IMR-90 (cell line): ENCODE results near the gene LACC1. TPM values are rescaled to one million over a fixed set of nuclear protein-coding genes. Genes with fewer than 3 reads are reported as not detected.

Experiments used
- ATAC-seq: fragments of 200-7000 bp; cut with Tn5 transposase; 2 replicates; pipeline ENCODE4 v1.9.1; 2020; ENCODE audit warnings: low read depth, mild to moderate bottlenecking, moderate library complexity
- BruUV-seq: library from RNA; stranded (reverse); fragments of 400-500 nt; replicated peaks from 2 replicates; lab custom pipeline; 2021; lab: Mats Ljungman, UMichigan
- CTCF ChIA-PET: fragments of 300-600 bp; formaldehyde crosslinking; extraction: SDS; loops from one replicate; lab custom pipeline; 2021; ENCODE audit warnings: antibody characterized with exemption; lab: Yijun Ruan, JAX
- POLR2A ChIA-PET: fragments of 300-600 bp; sonication (Branson Sonifier 250); formaldehyde crosslinking; loops from one replicate; lab custom pipeline; 2022; ENCODE audit warnings: antibody characterized with exemption; ENCODE audit not compliant: unreplicated experiment; lab: Charles Lee
- DNase-seq: peaks from one replicate; pipeline ENCODE4 v3.0.0; 2013
- H2AFZ ChIP-seq: replicated peaks from 2 replicates; pipeline ENCODE3; 2013; ENCODE audit warnings: low read length, mild to moderate bottlenecking; ENCODE audit not compliant: poor library complexity
- H2AK5ac ChIP-seq: 2 replicates; pipeline ENCODE4 v1.6.1; 2013; ENCODE audit warnings: low read depth, low read length, inconsistent platforms
- H2AK9ac ChIP-seq: replicated peaks from 2 replicates; pipeline ENCODE3; 2013; ENCODE audit warnings: mild to moderate bottlenecking, low read depth, low read length, moderate library complexity; ENCODE audit not compliant: poor library complexity
- H2BK120ac ChIP-seq: 2 replicates; pipeline ENCODE4 v1.6.1; 2013; ENCODE audit warnings: low read depth, low read length, inconsistent platforms
- H2BK15ac ChIP-seq: 3 replicates; pipeline ENCODE4 v1.6.1; 2013; ENCODE audit warnings: low read depth, low read length, inconsistent platforms
- H2BK20ac ChIP-seq: 2 replicates; pipeline ENCODE4 v1.6.1; 2013; ENCODE audit warnings: low read depth, mild to moderate bottlenecking, inconsistent platforms, low read length, moderate library complexity
- H2BK5ac ChIP-seq: 2 replicates; pipeline ENCODE4 v1.6.1; 2013; ENCODE audit warnings: mild to moderate bottlenecking, low read depth, low read length, inconsistent platforms; ENCODE audit not compliant: poor library complexity, severe bottlenecking
- H3K14ac ChIP-seq: replicated peaks from 2 replicates; pipeline ENCODE4 v1.6.1; 2013; ENCODE audit warnings: low read depth, low read length, inconsistent platforms
- H3K18ac ChIP-seq: 2 replicates; pipeline ENCODE4 v1.6.1; 2013; ENCODE audit warnings: low read depth, low read length, control low read depth
- H3K23ac ChIP-seq: 2 replicates; pipeline ENCODE4 v1.6.1; 2013; ENCODE audit warnings: low read depth, low read length, inconsistent platforms
- H3K27ac ChIP-seq: 2 replicates; pipeline ENCODE4 v1.5.1; 2013; ENCODE audit warnings: mild to moderate bottlenecking, control low read depth, low read length; ENCODE audit not compliant: insufficient read depth
- H3K27me3 ChIP-seq: 2 replicates; pipeline ENCODE4 v1.6.1; 2013; ENCODE audit warnings: low read length; ENCODE audit not compliant: control insufficient read depth, insufficient read depth
- H3K36me3 ChIP-seq: 2 replicates; pipeline ENCODE4 v1.6.1; 2013; ENCODE audit warnings: low read length, mixed read lengths; ENCODE audit not compliant: control insufficient read depth, insufficient read depth
- H3K4ac ChIP-seq: 2 replicates; pipeline ENCODE4 v1.6.1; 2013; ENCODE audit warnings: low read depth, low read length, inconsistent platforms
- H3K4me1 ChIP-seq: 2 replicates; pipeline ENCODE4 v1.6.1; 2013; ENCODE audit warnings: low read length, mixed read lengths; ENCODE audit not compliant: control insufficient read depth, insufficient read depth
- H3K4me2 ChIP-seq: 2 replicates; pipeline ENCODE4 v1.6.1; 2013; ENCODE audit warnings: low read depth, mild to moderate bottlenecking, control low read depth, low read length, moderate library complexity
- H3K4me3 ChIP-seq: 2 replicates; pipeline ENCODE4 v1.5.1; 2013; ENCODE audit warnings: low read depth, mild to moderate bottlenecking, control low read depth, low read length, moderate library complexity; ENCODE audit not compliant: insufficient read depth
- H3K56ac ChIP-seq: 2 replicates; pipeline ENCODE4 v1.6.1; 2013; ENCODE audit warnings: low read length, inconsistent platforms; ENCODE audit not compliant: insufficient read depth; ENCODE audit errors: extremely low read depth
- H3K79me1 ChIP-seq, 2 experiments: 2 replicates each; pipeline ENCODE4 v1.6.1; 2013; ENCODE audit warnings: low read length in 2 of 2, inconsistent platforms in 1 of 2, low read depth in 1 of 2
- H3K9ac ChIP-seq: 2 replicates; pipeline ENCODE4 v1.6.1; 2013; ENCODE audit warnings: low read depth, low read length, control low read depth
- H3K9me1 ChIP-seq: 2 replicates; pipeline ENCODE4 v1.6.1; 2013; ENCODE audit warnings: low read length, inconsistent platforms; ENCODE audit not compliant: insufficient read depth
- H3K9me3 ChIP-seq: 2 replicates; pipeline ENCODE4 v1.6.1; 2013; ENCODE audit warnings: low read length; ENCODE audit not compliant: control insufficient read depth, insufficient read depth
- H4K20me1 ChIP-seq: 2 replicates; pipeline ENCODE4 v1.6.1; 2013; ENCODE audit warnings: low read length, inconsistent platforms; ENCODE audit not compliant: insufficient read depth
- H4K5ac ChIP-seq: 2 replicates; pipeline ENCODE4 v1.6.1; 2013; ENCODE audit warnings: mild to moderate bottlenecking, low read depth, low read length, control low read depth
- H4K8ac ChIP-seq, 2 experiments: 2 replicates each; pipeline ENCODE4 v1.6.1; 2013; ENCODE audit warnings: low read depth in 2 of 2, low read length in 2 of 2, control low read depth in 1 of 2, inconsistent platforms in 1 of 2
- H4K91ac ChIP-seq: 2 replicates; pipeline ENCODE4 v1.6.1; 2013; ENCODE audit warnings: low read depth, low read length, inconsistent platforms; ENCODE audit not compliant: insufficient read depth
- BHLHE40 ChIP-seq: fragments of 150-350 bp; IDR thresholded peaks from 2 replicates; pipeline ENCODE4 v1.6.1; 2016; ENCODE audit warnings: mild to moderate bottlenecking, low read depth, low read length
- CEBPB ChIP-seq: IDR thresholded peaks from 2 replicates; pipeline ENCODE4 v1.6.1; 2012; ENCODE audit warnings: low read depth, low read length, improper control_type of control experiment
- CHD1 ChIP-seq: IDR thresholded peaks from 2 replicates; pipeline ENCODE4 v1.6.1; 2012; ENCODE audit warnings: low read depth, low read length, improper control_type of control experiment
- FOS ChIP-seq: fragments of 150-350 bp; IDR thresholded peaks from 2 replicates; pipeline ENCODE4 v1.6.1; 2016; ENCODE audit warnings: low read depth, low read length
- MAFK ChIP-seq: IDR thresholded peaks from 2 replicates; pipeline ENCODE4 v1.6.1; 2012; ENCODE audit warnings: low read depth, low read length, improper control_type of control experiment
- MAZ ChIP-seq: IDR thresholded peaks from 2 replicates; pipeline ENCODE4 v1.6.1; 2012; ENCODE audit warnings: low read depth, mild to moderate bottlenecking, low read length, improper control_type of control experiment, moderate library complexity, borderline replicate concordance
- MXI1 ChIP-seq: IDR thresholded peaks from 2 replicates; pipeline ENCODE4 v1.6.1; 2012; ENCODE audit warnings: low read depth, mild to moderate bottlenecking, low read length, moderate library complexity, borderline replicate concordance
- NFE2L2 ChIP-seq: fragments of 150-350 bp; IDR thresholded peaks from 2 replicates; pipeline ENCODE4 v1.6.1; 2016; ENCODE audit warnings: low read depth, mild to moderate bottlenecking, low read length
- POLR2A ChIP-seq: IDR thresholded peaks from 2 replicates; pipeline ENCODE4 v1.6.1; 2012; ENCODE audit warnings: mild to moderate bottlenecking, low read depth, low read length
- RAD21 ChIP-seq: IDR thresholded peaks from 2 replicates; pipeline ENCODE4 v1.6.1; 2012; ENCODE audit warnings: low read length, improper control_type of control experiment
- RCOR1 ChIP-seq: IDR thresholded peaks from 2 replicates; pipeline ENCODE4 v1.6.1; 2012; ENCODE audit warnings: mild to moderate bottlenecking, low read length, improper control_type of control experiment; ENCODE audit not compliant: insufficient replicate concordance
- RFX5 ChIP-seq: IDR thresholded peaks from 2 replicates; pipeline ENCODE4 v1.8.0; 2012; ENCODE audit warnings: low read depth, mild to moderate bottlenecking, low read length, moderate library complexity
- SMC3 ChIP-seq: fragments of 150-350 bp; IDR thresholded peaks from 2 replicates; pipeline ENCODE4 v1.6.1; 2016; ENCODE audit warnings: low read depth, mild to moderate bottlenecking, antibody characterized with exemption, low read length, moderate library complexity
- USF2 ChIP-seq: fragments of 150-350 bp; IDR thresholded peaks from 2 replicates; pipeline ENCODE4 v1.6.1; 2017; ENCODE audit warnings: mild to moderate bottlenecking, antibody characterized with exemption, low read length, low read depth
- WGBS, 2 experiments: methylation state at CpG; one replicate each; pipeline versions ENCODE4 v1.1.5 to v1.1.7; 2013; ENCODE audit warnings: missing lambda C conversion rate in 2 of 2; ENCODE audit not compliant: insufficient read length in 1 of 2; ENCODE audit errors: extremely low coverage in 2 of 2; 5-methylcytosine and 5-hydroxymethylcytosine counted together
- dilution Hi-C: fragments of 300-500 bp; cut with HindIII; formaldehyde crosslinking; loops from one replicate; pipeline ENCODE4 v1.14.3; 2018; ENCODE audit warnings: low sequenced_read_pairs; ENCODE audit not compliant: unreplicated experiment
- in situ Hi-C: fragments of 300-500 bp; cut with MboI; formaldehyde crosslinking; loops from 3 replicates; pipeline ENCODE4 v1.14.3; 2019; ENCODE audit warnings: low sequenced_read_pairs, inconsistent platforms, mixed read lengths
- intact Hi-C: fragments of 100-400 bp; cut with micrococcal nuclease; formaldehyde crosslinking; loops from 2 replicates; pipeline ENCODE4 v1.10.0; 2022
- polyA plus RNA-seq, 3 experiments: library from polyadenylated mRNA; depleted of rRNA; stranded (reverse); fragments of >200 nt; gene quantifications; 2 replicates each; pipeline ENCODE4 v1.2.3, GENCODE V29; 2012; ENCODE audit warnings: low replicate concordance in 1 of 3
- total RNA-seq: library from RNA; depleted of rRNA; stranded (reverse); fragments of >200 nt; gene quantifications from 2 replicates; pipeline ENCODE4 v1.2.3, GENCODE V29; 2012
- TF ChIP-seq, protein P1 (sequence below): conservative IDR thresholded peaks from 2 replicates; pipeline ENCODE4 v1.5.1; 2012; ENCODE audit warnings: mild to moderate bottlenecking, low read depth, low read length, improper control_type of control experiment
- TF ChIP-seq, protein P2 (sequence below): fragments of 150-350 bp; IDR thresholded peaks from 2 replicates; pipeline ENCODE4 v1.6.1; 2016; ENCODE audit warnings: low read depth, mild to moderate bottlenecking, low read length, moderate library complexity, borderline replicate concordance

LACC1 gene
- total and polyA plus RNA-seq, 2 of the 4 experiments (the other 2 are of a cell fraction) = 3.2 to 4.7 TPM

GRCh38 chr13:43915451-43915850, 35.7 kb downstream of the LACC1 start:
- Histone ChIP-seq H2AK5ac (no peak overlapping the region), H4K20me1 (no peaks in the 10 kb centered on the region), H3K14ac (no peak overlapping the region), H3K79me1 (no peaks in the 10 kb centered on the region), H3K18ac (no peak overlapping the region), H3K36me3 (no peaks in the 10 kb centered on the region), H4K8ac (no peak overlapping the region), H3K23ac (no peak overlapping the region), H3K4me1 (peaks cover 2% of the 10 kb centered on the region), H2BK15ac (no peak overlapping the region), H4K91ac (no peak overlapping the region), H4K5ac (no peak overlapping the region), H3K56ac (no peak overlapping the region), H3K9ac (no peak overlapping the region), H3K27me3 (no peaks in the 10 kb centered on the region), H2BK120ac (no peak overlapping the region), H3K9me3 (no peaks in the 10 kb centered on the region), H2BK20ac (no peak overlapping the region), H2AK9ac (no peak overlapping the region), H2AFZ (no peak overlapping the region), H2BK5ac (no peak overlapping the region), H3K9me1 (no peaks in the 10 kb centered on the region), H3K4me2 (no peak overlapping the region), H3K27ac (no peak overlapping the region), H3K4me3 (no peak overlapping the region), H3K4ac (no peak overlapping the region)
- TF ChIP-seq RAD21 (no peak), CEBPB (no peak), CHD1 (no peak), BHLHE40 (no peak), NFE2L2 (no peak), POLR2A (no peak), MAFK (no peak), RCOR1 (no peak), MXI1 (no peak), MAZ (no peak), RFX5 (no peak), FOS (no peak), SMC3 (no peak), USF2 (no peak)
- TF ChIP-seq, protein P1, sequence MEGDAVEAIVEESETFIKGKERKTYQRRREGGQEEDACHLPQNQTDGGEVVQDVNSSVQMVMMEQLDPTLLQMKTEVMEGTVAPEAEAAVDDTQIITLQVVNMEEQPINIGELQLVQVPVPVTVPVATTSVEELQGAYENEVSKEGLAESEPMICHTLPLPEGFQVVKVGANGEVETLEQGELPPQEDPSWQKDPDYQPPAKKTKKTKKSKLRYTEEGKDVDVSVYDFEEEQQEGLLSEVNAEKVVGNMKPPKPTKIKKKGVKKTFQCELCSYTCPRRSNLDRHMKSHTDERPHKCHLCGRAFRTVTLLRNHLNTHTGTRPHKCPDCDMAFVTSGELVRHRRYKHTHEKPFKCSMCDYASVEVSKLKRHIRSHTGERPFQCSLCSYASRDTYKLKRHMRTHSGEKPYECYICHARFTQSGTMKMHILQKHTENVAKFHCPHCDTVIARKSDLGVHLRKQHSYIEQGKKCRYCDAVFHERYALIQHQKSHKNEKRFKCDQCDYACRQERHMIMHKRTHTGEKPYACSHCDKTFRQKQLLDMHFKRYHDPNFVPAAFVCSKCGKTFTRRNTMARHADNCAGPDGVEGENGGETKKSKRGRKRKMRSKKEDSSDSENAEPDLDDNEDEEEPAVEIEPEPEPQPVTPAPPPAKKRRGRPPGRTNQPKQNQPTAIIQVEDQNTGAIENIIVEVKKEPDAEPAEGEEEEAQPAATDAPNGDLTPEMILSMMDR = no peak
- TF ChIP-seq, protein P2, sequence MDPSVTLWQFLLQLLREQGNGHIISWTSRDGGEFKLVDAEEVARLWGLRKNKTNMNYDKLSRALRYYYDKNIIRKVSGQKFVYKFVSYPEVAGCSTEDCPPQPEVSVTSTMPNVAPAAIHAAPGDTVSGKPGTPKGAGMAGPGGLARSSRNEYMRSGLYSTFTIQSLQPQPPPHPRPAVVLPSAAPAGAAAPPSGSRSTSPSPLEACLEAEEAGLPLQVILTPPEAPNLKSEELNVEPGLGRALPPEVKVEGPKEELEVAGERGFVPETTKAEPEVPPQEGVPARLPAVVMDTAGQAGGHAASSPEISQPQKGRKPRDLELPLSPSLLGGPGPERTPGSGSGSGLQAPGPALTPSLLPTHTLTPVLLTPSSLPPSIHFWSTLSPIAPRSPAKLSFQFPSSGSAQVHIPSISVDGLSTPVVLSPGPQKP = no peak
- dilution Hi-C loops = loop anchor here (25.0 kb wide), 1 partner anchor 547 kb away; no protein-coding TSS in a partner anchor
- CTCF ChIA-PET = interaction anchor here (1.2 kb wide), 1 partner anchor 10 kb away, joined by 4 read pairs; no protein-coding TSS in a partner anchor
- peak; percentile 62 for DNase-seq
- WGBS, 2 experiments = no CpG with 5 or more reads among the region's 6 CpGs
- POLR2A ChIA-PET = no interaction called here
- in situ Hi-C loops = loop anchor here (25.0 kb wide), 1 partner anchor 1397 kb away; no protein-coding TSS in a partner anchor
- intact Hi-C loops = no loop called here
- peak; percentile 70 for ATAC-seq
- BruUV-seq = no TSS peak
